Measurements from ENCODE around the gene C1GALT1.

DNA sequence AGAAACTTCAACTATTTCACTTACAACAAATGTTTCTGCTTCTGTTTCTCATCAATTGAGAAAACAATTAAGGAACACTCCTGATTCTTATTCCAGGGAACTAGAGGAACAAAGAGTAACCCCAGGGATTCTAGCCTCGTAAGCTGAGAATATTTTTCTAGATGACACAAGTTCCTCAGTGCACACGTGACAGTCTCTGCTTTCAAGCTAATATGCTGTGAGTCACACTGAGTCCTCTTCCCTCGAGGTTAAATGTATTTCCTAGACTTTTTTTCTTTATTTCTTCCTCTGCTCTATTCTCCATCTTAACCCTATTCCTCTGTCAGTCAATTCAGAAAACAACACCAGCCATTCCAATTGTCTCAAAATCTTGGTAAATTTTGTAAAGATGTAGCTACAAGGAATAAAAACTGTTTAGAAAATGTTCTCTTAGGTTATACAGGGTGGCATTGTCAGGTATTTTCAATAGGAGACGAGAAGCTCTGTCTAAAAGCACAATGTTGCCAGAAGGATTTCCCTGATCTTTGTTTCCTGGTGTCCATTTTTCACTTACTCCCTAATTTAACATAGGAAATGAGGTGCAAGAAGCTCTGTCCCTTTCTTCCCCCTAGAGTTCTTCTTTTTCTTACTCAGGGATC, 5.8 kb upstream of the C1GALT1 start:
- TF ChIP-seq, protein P1, sequence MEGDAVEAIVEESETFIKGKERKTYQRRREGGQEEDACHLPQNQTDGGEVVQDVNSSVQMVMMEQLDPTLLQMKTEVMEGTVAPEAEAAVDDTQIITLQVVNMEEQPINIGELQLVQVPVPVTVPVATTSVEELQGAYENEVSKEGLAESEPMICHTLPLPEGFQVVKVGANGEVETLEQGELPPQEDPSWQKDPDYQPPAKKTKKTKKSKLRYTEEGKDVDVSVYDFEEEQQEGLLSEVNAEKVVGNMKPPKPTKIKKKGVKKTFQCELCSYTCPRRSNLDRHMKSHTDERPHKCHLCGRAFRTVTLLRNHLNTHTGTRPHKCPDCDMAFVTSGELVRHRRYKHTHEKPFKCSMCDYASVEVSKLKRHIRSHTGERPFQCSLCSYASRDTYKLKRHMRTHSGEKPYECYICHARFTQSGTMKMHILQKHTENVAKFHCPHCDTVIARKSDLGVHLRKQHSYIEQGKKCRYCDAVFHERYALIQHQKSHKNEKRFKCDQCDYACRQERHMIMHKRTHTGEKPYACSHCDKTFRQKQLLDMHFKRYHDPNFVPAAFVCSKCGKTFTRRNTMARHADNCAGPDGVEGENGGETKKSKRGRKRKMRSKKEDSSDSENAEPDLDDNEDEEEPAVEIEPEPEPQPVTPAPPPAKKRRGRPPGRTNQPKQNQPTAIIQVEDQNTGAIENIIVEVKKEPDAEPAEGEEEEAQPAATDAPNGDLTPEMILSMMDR (conservative IDR thresholded peaks at IDR 0.05) = no peak
- TF ChIP-seq EZH2 (IDR thresholded peaks at IDR 0.05; ENCODE audit: low read depth) = no peak
